Skeletal muscle cell (primary cell): ENCODE results near the gene SLC9A8.
"Not testable (repeated sequence)": the region's sequence is repeated elsewhere in the genome, so short reads cannot be mapped to it uniquely, and the experiment has no call there.

ENCODE experiments used
- DNase-seq: peaks from one replicate; pipeline ENCODE4 v3.0.0-alpha.2; 2010; ENCODE audit warnings: low read depth
- H3K4me3 ChIP-seq: 2 replicates; pipeline ENCODE4 v1.5.1; 2011; ENCODE audit warnings: low read depth, mild to moderate bottlenecking, control low read depth, low read length, moderate library complexity

Gene SLC9A8

DNA sequence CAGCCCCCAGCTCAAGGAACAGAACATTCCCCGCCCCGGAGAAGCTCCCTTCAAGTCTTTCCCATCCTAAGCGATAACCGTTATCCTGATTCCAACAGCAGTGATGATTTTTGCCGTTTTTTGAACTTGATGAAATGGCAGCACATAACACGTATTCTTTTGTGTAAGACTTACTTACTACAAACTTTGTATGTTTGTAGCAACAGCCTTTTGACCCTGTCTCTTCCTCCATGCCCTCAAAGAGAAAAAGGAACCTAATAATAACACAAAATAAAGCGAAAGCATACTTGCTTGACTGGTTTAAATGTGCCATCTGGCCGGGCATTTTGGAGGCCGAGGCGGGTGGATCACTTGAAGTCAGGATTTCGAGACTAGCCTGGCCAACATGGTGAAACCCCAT, 26.4 kb upstream of the SLC9A8 start:
- H3K4me3 ChIP-seq, result no peak overlapping the region
- no peak for DNase-seq

- DNase-seq, result no peak
- no peak overlapping the region for H3K4me3 ChIP-seq
Measured at GRCh38 chr20:49786668-49787370, 25.8 kb upstream of the SLC9A8 start.

DNA sequence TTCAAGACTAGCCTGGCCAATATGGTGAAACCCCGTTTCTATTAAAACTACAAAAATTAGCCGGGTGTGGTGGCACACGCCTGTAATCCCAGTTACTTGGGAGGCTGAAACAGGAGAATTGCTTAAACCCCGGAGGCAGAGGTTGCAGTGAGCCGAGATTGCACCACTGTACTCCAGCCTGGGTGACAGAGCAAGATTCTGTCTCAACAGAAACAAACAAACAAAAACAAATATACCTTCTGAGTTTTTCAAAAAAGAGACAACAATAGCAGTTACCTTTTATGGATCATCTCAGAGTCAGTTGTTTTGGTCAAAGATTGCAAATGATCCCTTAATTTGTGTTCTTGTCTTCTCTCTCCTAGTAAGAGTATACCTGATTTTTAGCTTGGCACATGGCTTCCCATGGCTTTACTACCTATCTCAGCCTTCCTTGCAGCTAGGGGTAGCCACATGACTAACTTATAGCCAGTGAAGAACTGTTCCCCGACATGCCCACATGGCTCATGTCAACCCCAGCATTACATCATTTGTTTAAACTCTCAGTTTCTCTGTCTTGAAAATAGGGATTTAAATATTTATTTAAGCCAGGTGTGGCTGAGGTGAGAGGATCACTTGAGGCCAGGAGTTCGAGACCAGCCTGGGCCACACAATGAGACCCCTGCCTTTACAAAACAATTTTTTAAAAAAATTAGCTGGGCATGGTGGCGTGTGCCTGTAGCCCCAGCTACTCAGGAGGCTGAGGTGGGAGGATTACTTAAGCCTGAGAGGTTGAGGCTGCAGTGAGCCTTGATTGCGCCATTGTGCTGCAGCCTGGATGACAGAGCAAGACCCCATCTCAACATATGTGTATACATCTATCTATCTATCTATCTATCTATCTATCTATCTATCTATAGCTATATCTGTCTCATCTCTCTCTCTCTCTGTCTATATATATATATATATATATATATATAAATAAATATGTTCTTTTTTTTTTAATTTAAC, 25.0 kb upstream of the SLC9A8 start:
- H3K4me3 ChIP-seq, result no peak overlapping the region
- DNase-seq, result no peak

DNA sequence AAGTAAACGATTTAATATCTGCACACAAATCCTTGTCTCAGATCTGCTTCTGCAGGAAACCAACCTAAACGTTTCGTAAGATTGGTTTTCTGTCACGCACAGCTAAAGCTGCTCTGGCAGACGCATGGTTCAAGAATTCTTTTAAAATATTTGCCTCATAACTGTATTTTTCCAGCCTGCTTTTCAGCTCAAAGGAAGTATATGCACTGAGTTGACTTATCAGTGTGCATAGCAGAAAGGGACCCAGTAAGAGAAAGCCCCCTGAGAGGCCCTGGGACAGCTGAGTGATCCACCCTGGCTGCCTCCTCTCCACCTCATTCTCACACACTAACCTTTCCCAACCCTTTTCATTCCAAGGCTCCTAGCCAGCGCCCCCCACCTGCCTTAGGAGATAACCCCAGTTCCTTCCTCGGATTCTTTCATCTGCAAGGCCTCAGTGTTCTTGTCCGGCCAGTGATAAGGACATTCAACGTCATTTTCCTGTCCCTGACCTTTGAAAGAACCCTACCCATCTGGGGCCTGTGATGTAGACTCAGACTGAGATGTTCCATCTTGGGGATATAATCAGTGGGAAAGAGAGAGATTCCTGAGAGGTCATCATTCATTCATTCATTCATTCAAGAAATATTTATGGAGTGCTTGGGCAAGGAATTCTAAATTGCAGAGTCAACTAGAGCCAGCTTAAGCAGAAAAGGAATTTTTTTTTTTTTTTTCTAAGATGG, 22.4 kb upstream of the SLC9A8 start:
- DNase-seq, result no peak

GRCh38 chr20:49791165-49791564, 21.5 kb upstream of the SLC9A8 start:
- DNase-seq, result no peak
- H3K4me3 ChIP-seq, result no peak overlapping the region

More for the DNA sequence above, 22.4 kb upstream of the SLC9A8 start:
- no peak overlapping the region for H3K4me3 ChIP-seq

- DNase-seq, result no peak
- H3K4me3 ChIP-seq, result no peak overlapping the region
Measured at GRCh38 chr20:49792006-49792405, 20.6 kb upstream of the SLC9A8 start.

- H3K4me3 ChIP-seq, result no peak overlapping the region
- no peak for DNase-seq
Measured at GRCh38 chr20:49792611-49793010, 20.0 kb upstream of the SLC9A8 start.

GRCh38 chr20:49794336-49795134, 18.1 kb upstream of the SLC9A8 start:
- DNase-seq, result no peak
- H3K4me3 ChIP-seq, result no peak overlapping the region

GRCh38 chr20:49795135-49795424, 17.5 kb upstream of the SLC9A8 start:
- H3K4me3 ChIP-seq, result no peak overlapping the region
- no peak for DNase-seq

- no peak overlapping the region for H3K4me3 ChIP-seq
- no peak for DNase-seq
Measured at GRCh38 chr20:49796600-49797343, 15.9 kb upstream of the SLC9A8 start.

DNA sequence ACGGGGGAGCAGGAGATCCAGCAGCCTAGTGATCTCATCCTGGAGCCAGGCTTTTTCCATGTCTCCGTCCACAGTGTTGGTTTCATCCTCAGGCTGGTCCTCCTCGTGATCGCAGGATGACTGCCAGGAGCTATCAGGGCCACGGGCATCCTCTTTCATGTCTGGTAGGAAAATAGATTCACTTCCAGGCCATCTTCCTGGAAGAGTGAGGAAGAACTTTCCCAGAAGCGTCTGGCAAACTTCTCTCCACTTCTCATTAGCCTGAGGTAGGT, 15.3 kb upstream of the SLC9A8 start:
- no peak for DNase-seq

GRCh38 chr20:49798718-49799117, 13.9 kb upstream of the SLC9A8 start:
- DNase-seq, result no peak
- H3K4me3 ChIP-seq, result no peak overlapping the region

More for the DNA sequence above, 15.3 kb upstream of the SLC9A8 start:
- no peak overlapping the region for H3K4me3 ChIP-seq

GRCh38 chr20:49799698-49800097, 12.9 kb upstream of the SLC9A8 start:
- DNase-seq, result no peak
- H3K4me3 ChIP-seq, result no peak overlapping the region

DNA sequence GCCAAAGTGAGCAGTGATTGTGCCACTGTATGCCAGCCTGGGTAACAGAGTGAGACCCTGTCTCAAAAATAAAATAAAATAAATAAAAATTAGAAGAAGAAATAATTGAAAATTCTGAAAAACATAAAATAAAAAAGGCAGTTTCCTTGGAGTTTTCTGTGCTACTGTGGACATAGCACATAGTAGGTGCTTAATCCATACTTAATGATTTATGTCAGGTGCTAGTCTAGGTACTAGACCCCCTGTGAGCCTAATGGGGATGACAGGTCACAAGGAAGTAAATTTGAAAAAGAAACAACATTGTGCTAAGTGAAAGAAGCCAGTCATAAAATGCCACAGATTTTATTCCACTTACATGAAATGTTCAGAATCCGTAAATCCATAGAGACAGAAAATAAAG, 9.2 kb upstream of the SLC9A8 start:
- no peak for DNase-seq
- H3K4me3 ChIP-seq, result no peak overlapping the region

DNA sequence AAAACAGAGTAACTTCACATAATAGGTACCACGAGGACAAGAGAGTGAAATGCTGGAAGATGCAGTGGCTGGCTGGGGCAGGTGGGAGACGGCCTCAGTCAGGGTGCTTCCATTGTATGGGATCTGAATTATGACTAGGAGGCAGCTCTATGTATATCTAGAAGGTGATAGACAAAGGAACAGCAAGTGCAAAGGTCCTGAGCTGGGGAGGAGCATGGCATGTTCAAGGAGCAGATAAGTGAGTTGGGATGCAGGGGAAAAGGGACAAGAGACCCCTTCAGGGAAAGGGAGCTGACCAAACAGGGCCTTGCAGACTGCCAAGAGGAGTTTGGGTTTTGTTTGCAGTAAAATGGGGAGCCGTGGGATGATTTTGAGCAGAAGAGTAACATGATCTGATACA, 8.3 kb upstream of the SLC9A8 start:
- H3K4me3 ChIP-seq, result no peak overlapping the region
- no peak for DNase-seq

DNA sequence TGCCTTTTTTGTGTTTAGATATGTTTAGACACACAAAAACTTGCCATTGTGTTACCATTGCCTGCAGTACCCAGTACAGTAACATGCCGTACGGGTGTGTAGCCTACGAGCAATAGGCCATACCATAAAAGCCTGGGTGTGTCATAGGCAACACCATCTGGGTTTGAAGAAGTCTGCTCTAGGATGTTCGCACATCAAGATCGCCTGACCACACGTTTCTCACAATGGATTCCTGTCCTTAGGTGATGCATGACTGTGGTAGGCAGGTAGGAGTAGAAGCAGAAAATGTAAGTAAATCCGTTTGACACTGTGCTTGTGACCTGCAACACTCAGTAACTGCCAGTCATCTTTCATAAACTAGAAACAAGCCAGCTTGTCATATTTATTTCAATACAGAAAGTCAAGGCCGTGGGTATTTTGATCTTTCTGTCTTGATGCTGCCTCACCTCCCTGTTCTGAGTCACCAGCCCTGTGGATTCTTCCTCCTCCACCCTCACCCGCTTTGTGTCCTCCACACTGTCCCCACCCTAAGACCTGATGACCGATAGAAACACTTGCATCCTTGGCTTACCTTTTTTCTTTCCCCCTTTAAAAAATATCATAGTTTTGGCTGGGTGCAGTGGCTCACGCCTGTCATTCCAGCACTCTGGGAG, 7.3 kb upstream of the SLC9A8 start:
- not testable (repeated sequence) for DNase-seq, H3K4me3 ChIP-seq

GRCh38 chr20:49808753-49809152, 3.9 kb upstream of the SLC9A8 start:
- DNase-seq, result no peak
- no peak overlapping the region for H3K4me3 ChIP-seq

- H3K4me3 ChIP-seq, result no peak overlapping the region
- DNase-seq, result no peak
Measured at GRCh38 chr20:49809803-49810359, 2.7 kb upstream of the SLC9A8 start.
